HL-60 (cell line): ENCODE results near the gene NKIRAS2.

ENCODE experiments used
- DNase-seq, 2 experiments: peaks; one replicate each; pipeline ENCODE4 v3.0.0-alpha.2; 2010 to 2020; ENCODE audit warnings: low read depth in 1 of 2, low spot score in 1 of 2
- H3K27ac ChIP-seq: fragments of 250-450 bp; sonication (Bioruptor Pico); replicated peaks from 2 replicates; pipeline ENCODE4 v1.5.1; 2020; ENCODE audit warnings: mild to moderate bottlenecking, moderate library complexity
- H3K27me3 ChIP-seq: fragments of 250-450 bp; sonication (Bioruptor Pico); 2 replicates; pipeline ENCODE4 v1.5.1; 2021; ENCODE audit warnings: mild to moderate bottlenecking, moderate library complexity; ENCODE audit not compliant: insufficient read depth, poor library complexity, severe bottlenecking
- H3K4me3 ChIP-seq: replicated peaks from 2 replicates; pipeline ENCODE4 v1.5.1; 2011; ENCODE audit warnings: mild to moderate bottlenecking, control low read depth, low read length; ENCODE audit not compliant: insufficient read depth
- CTCF ChIP-seq: IDR thresholded peaks from one replicate; pipeline ENCODE4 v1.5.1; 2011; ENCODE audit warnings: low read length, control low read depth, inconsistent platforms; ENCODE audit not compliant: insufficient read depth
- GABPA ChIP-seq: IDR thresholded peaks from 2 replicates; pipeline ENCODE4 v1.6.1; 2012; ENCODE audit warnings: low read depth
- POLR2AphosphoS5 ChIP-seq: IDR thresholded peaks from 2 replicates; pipeline ENCODE4 v1.6.1; 2012; ENCODE audit warnings: low read depth
- REST ChIP-seq: IDR thresholded peaks from 2 replicates; pipeline ENCODE4 v1.6.1; 2012; ENCODE audit warnings: low read depth; ENCODE audit not compliant: insufficient replicate concordance
- SPI1 ChIP-seq: IDR thresholded peaks from 2 replicates; pipeline ENCODE4 v1.6.1; 2012; ENCODE audit warnings: low read depth, mild to moderate bottlenecking, borderline replicate concordance

Gene NKIRAS2

DNA sequence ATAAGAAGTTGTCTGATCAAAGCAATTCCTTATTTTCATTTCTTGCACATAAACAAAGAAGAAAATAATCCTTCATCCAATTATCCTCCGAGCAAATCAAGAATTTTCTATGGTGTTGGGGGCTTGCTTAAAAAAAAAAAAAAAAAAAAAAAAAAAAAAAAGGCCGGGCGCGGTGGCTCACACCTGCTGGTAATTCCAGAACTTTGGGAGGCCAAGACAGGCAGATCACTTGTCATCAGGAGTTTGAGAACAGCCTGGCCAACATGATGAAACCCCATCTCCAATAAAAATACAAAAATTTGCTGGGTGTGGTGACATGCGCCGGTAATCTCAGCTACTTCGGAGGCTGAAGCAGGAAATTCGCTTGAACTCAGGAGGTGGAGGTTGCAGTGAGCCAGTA lies 34.0 kb upstream of the NKIRAS2 start:
- no peak for DNase-seq
- TF ChIP-seq POLR2AphosphoS5: no peak
- no peak for TF ChIP-seq SPI1
- TF ChIP-seq REST: no peak
- TF ChIP-seq CTCF: no peak
- no peak for TF ChIP-seq GABPA
- Histone ChIP-seq H3K27me3 (no peaks in the 10 kb centered on the region), H3K27ac (no peak overlapping the region), H3K4me3 (no peak overlapping the region)

- H3K27me3 ChIP-seq: no peaks in the 10 kb centered on the region
- H3K4me3 ChIP-seq: no peak overlapping the region
- no peak for TF ChIP-seq CTCF
- no peak for TF ChIP-seq GABPA
- TF ChIP-seq REST: no peak
- no peak for TF ChIP-seq POLR2AphosphoS5
- TF ChIP-seq SPI1: no peak
- DNase-seq: no peak
- H3K27ac ChIP-seq: no peak overlapping the region
Observed at GRCh38 chr17:41986634-41987033, 33.3 kb upstream of the NKIRAS2 start.

DNA sequence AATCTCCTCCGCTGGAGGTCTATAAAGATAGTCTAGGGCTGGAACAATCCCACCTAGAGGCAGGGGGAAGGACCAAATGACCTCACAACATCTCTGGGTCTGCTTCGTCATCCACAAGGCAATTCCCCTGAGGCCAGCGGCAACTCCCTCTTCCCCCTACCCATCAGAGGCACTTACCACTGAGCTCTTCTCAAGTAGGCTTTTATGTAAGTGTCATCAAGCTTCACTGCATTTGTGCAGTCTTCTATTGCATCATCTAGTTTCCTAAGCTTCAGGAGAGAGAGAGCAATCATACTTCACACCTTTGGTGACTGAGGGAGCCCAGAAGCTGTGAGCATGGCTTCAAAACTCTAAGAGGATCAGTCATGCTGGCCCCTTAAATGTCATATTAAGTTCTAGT lies 32.2 kb upstream of the NKIRAS2 start:
- TF ChIP-seq GABPA (no peak), REST (no peak), SPI1 (no peak), CTCF (no peak), POLR2AphosphoS5 (no peak)
- H3K27me3 ChIP-seq: no peaks in the 10 kb centered on the region
- H3K27ac ChIP-seq: no peak overlapping the region
- H3K4me3 ChIP-seq: no peak overlapping the region
- DNase-seq: no peak
